ENCODE data around the gene SPATA18. TPM values are rescaled to one million over a fixed set of nuclear protein-coding genes. Genes with fewer than 3 reads are reported as not detected.
"Not testable (repeated sequence)": the region's sequence is repeated elsewhere in the genome, so short reads cannot be mapped to it uniquely, and the experiment has no call there.

SPATA18 gene
- total and polyA plus RNA-seq, 4 donors: 6.6 to 56.5 (median 22.5) TPM

DNA sequence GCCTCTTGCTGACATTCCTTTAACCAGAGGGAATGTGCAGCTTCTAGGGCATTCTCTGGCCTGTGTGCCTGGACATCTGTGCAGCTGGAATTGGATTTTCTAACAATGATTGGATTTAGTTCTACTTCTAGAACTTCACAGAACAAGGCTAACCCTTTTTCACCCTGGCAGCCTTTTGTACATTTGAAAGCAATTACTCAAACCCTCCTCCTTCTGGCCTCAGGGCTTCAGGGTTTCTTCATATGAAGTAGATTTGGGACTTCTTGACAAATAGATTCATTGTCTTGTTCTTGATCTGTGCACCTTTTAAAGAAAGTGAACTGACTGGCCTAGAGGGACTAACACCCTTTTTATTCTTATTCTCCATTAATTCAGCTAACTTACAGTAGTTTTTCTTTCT lies 30.1 kb downstream of the SPATA18 start:
- Histone ChIP-seq H3K36me3 (ENCODE audit: control insufficient read depth in 4 of 4, insufficient read depth in 4 of 4, low read length in 4 of 4) (no peaks in the 10 kb centered on the region), H3K27ac (ENCODE audit: low read depth in 1 of 2, low read length in 1 of 2) (no peak overlapping the region), H3K27me3 (ENCODE audit: control insufficient read depth in 3 of 3, insufficient read depth in 3 of 3, low read length in 2 of 3) (peaks cover 0 to 12% (median under 1%) of the 10 kb centered on the region in 3 donors), H3K9me3 (ENCODE audit: control insufficient read depth in 4 of 4, insufficient read depth in 3 of 4, low read length in 3 of 4) (no peaks in the 10 kb centered on the region), H3K4me1 (ENCODE audit: control insufficient read depth in 5 of 5, insufficient read depth in 5 of 5, low read length in 5 of 5) (peaks cover 0 to 3% (median 0%) of the 10 kb centered on the region in 5 donors), H3K9ac (ENCODE audit: insufficient read depth in 1 of 2, low read length in 2 of 2) (no peak overlapping the region), H3K4me3 (no peak overlapping the region)
- ATAC-seq (ENCODE audit: insufficient read depth, low FRiP score) (no peak), DNase-seq (no peak)
- no peak for TF ChIP-seq CTCF (IDR thresholded peaks at IDR 0.05; ENCODE audit: control extremely low read depth, extremely low read depth)

DNA sequence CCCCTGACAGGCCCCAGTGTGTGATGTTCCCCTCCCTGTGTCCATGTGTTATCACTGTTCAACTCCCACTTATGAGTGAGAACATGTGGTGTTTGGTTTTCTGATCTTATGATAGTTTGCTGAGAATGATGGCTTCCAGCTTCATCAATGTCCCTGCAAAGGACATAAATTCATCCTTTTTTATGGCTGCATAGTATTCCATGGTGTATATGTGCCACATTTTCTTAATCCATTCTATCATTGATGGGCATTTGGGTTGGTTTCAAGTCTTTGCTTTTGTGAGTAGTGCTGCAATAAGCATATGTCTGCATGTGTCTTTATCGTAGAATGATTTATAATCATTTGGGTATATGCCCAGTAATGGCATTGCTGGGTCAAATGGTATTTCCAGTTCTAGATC lies 35.3 kb downstream of the SPATA18 start:
- H3K27ac ChIP-seq (ENCODE audit: low read depth in 1 of 2, low read length in 1 of 2); H3K36me3 ChIP-seq (ENCODE audit: control insufficient read depth in 4 of 4, insufficient read depth in 4 of 4, low read length in 4 of 4); H3K4me3 ChIP-seq; H3K9me3 ChIP-seq (ENCODE audit: control insufficient read depth in 4 of 4, insufficient read depth in 3 of 4, low read length in 3 of 4); H3K27me3 ChIP-seq (ENCODE audit: control insufficient read depth in 3 of 3, insufficient read depth in 3 of 3, low read length in 2 of 3); H3K4me1 ChIP-seq (ENCODE audit: control insufficient read depth in 5 of 5, insufficient read depth in 5 of 5, low read length in 5 of 5); DNase-seq; H3K9ac ChIP-seq (ENCODE audit: insufficient read depth in 1 of 2, low read length in 2 of 2); ATAC-seq (ENCODE audit: insufficient read depth, low FRiP score): not testable (repeated sequence)
- 83 to 100% methylated on average over 1 of the region's 1 CpG for WGBS, 2 donors

- no peak for ATAC-seq (ENCODE audit: insufficient read depth, low FRiP score)
- Histone ChIP-seq H3K27ac (ENCODE audit: low read depth in 1 of 2, low read length in 1 of 2) (no peak overlapping the region), H3K36me3 (ENCODE audit: control insufficient read depth in 4 of 4, insufficient read depth in 4 of 4, low read length in 4 of 4) (no peaks in the 10 kb centered on the region), H3K27me3 (ENCODE audit: control insufficient read depth in 3 of 3, insufficient read depth in 3 of 3, low read length in 2 of 3) (no peaks in the 10 kb centered on the region), H3K4me3 (no peak overlapping the region), H3K9me3 (ENCODE audit: control insufficient read depth in 4 of 4, insufficient read depth in 3 of 4, low read length in 3 of 4) (no peaks in the 10 kb centered on the region), H3K4me1 (ENCODE audit: control insufficient read depth in 5 of 5, insufficient read depth in 5 of 5, low read length in 5 of 5) (no peaks in the 10 kb centered on the region), H3K9ac (ENCODE audit: insufficient read depth in 1 of 2, low read length in 2 of 2) (no peak overlapping the region)
- TF ChIP-seq CTCF (IDR thresholded peaks at IDR 0.05; ENCODE audit: control extremely low read depth, extremely low read depth): no peak
- 67 to 71% methylated on average over 5 of the region's 5 CpGs for WGBS, 2 donors
- DNase-seq: no peak
Measured at GRCh38 chr4:52091801-52092200, 40.7 kb downstream of the SPATA18 start.

GRCh38 chr4:52093466-52093865 lies 42.4 kb downstream of the SPATA18 start:
- Histone ChIP-seq H3K27ac (ENCODE audit: low read depth in 1 of 2, low read length in 1 of 2) (no peak overlapping the region), H3K27me3 (ENCODE audit: control insufficient read depth in 3 of 3, insufficient read depth in 3 of 3, low read length in 2 of 3) (no peaks in the 10 kb centered on the region), H3K9me3 (ENCODE audit: control insufficient read depth in 4 of 4, insufficient read depth in 3 of 4, low read length in 3 of 4) (no peaks in the 10 kb centered on the region), H3K4me1 (ENCODE audit: control insufficient read depth in 5 of 5, insufficient read depth in 5 of 5, low read length in 5 of 5) (no peaks in the 10 kb centered on the region), H3K9ac (ENCODE audit: insufficient read depth in 1 of 2, low read length in 2 of 2) (no peak overlapping the region), H3K4me3 (no peak overlapping the region), H3K36me3 (ENCODE audit: control insufficient read depth in 4 of 4, insufficient read depth in 4 of 4, low read length in 4 of 4) (no peaks in the 10 kb centered on the region)
- WGBS, 2 donors: 80 to 81% methylated on average over 1 of the region's 1 CpG
- ATAC-seq (ENCODE audit: insufficient read depth, low FRiP score) (no peak), DNase-seq (no peak)
- no peak for TF ChIP-seq CTCF (IDR thresholded peaks at IDR 0.05; ENCODE audit: control extremely low read depth, extremely low read depth)
